HepG2 (cell line): ENCODE measurements around the gene HNRNPA1L2. TPM values are rescaled to one million over a fixed set of nuclear protein-coding genes. Genes with fewer than 3 reads are reported as not detected.

Experiments
- ATAC-seq: fragments of 200-7000 bp; cut with Tn5 transposase; 3 replicates; pipeline ENCODE4 v1.9.1; 2020; ENCODE audit warnings: mild to moderate bottlenecking, moderate library complexity
- BruUV-seq: library from RNA; stranded (reverse); fragments of 400-500 nt; replicated peaks from 2 replicates; lab custom pipeline; 2021; lab: Mats Ljungman, UMichigan
- CTCF ChIA-PET: fragments of 300-600 bp; formaldehyde crosslinking; extraction: SDS; loops from one replicate; lab custom pipeline; 2021; ENCODE audit warnings: low total read pairs, inconsistent platforms, low intra/inter-chr PET ratio; lab: Yijun Ruan, JAX
- POLR2A ChIA-PET: fragments of 350-600 bp; sonication (Branson Sonifier 250); formaldehyde crosslinking; loops from one replicate; lab custom pipeline; 2020; ENCODE audit warnings: antibody characterized with exemption, inconsistent platforms; lab: Yijun Ruan, JAX
- DNase-seq: peaks from one replicate; pipeline ENCODE4 v3.0.0-alpha.2; 2015; ENCODE audit warnings: low spot score
- FAIRE-seq: peaks from 3 replicates; lab custom pipeline; 2011; peaks lifted over from hg19 to GRCh38; lab: Jason Lieb, UNC
- H2AFZ ChIP-seq: one replicate; pipeline ENCODE4 v1.6.1; 2011; ENCODE audit warnings: low read length, inconsistent platforms
- H3K27ac ChIP-seq: fragments of 300-600 bp; 3 replicates; pipeline ENCODE4 v1.8.0; 2011; ENCODE audit warnings: mixed run types, mild to moderate bottlenecking, mixed read lengths, low read length, inconsistent platforms; ENCODE audit not compliant: insufficient read depth; ENCODE audit errors: extremely low read length
- H3K27me3 ChIP-seq, 2 experiments: fragments of 200-600 bp in 1 of 2; 2 replicates in 1 of 2; 3 replicates in 1 of 2; pipeline versions ENCODE4 v1.6.0 to v1.8.0; 2011; ENCODE audit warnings: low read length in 2 of 2, mild to moderate bottlenecking in 2 of 2, moderate library complexity in 2 of 2, inconsistent platforms in 1 of 2; ENCODE audit not compliant: insufficient read depth in 2 of 2, control insufficient read depth in 1 of 2
- H3K36me3 ChIP-seq, 2 experiments: fragments of 200-600 bp in 1 of 2; replicated peaks in 1 of 2; 2 replicates in 1 of 2; 3 replicates in 1 of 2; pipeline versions ENCODE4 v1.5.1 to v1.8.0; 2011; ENCODE audit warnings: low read length in 2 of 2, inconsistent platforms in 1 of 2; ENCODE audit not compliant: insufficient read depth in 2 of 2, control insufficient read depth in 1 of 2
- H3K4me1 ChIP-seq: 2 replicates; pipeline ENCODE4 v1.5.1; 2012; ENCODE audit warnings: low read length, inconsistent platforms; ENCODE audit not compliant: insufficient read depth
- H3K4me2 ChIP-seq: 2 replicates; pipeline ENCODE4 v1.6.0; 2011; ENCODE audit warnings: low read depth, low read length, inconsistent platforms
- H3K4me3 ChIP-seq, 3 experiments: fragments of 200-600 bp in 1 of 3; sonication (generic), shearing (Covaris generic) in 1 of 3; replicated peaks in 1 of 3; 2 replicates each; pipeline ENCODE4 v1.5.1; 2011 to 2016; ENCODE audit warnings: low read length in 3 of 3, inconsistent platforms in 2 of 3, low read depth in 2 of 3, mild to moderate bottlenecking in 2 of 3, control low read depth in 1 of 3, mixed read lengths in 1 of 3; ENCODE audit not compliant: insufficient read depth in 1 of 3
- H3K79me2 ChIP-seq: one replicate; pipeline ENCODE4 v1.6.1; 2011; ENCODE audit warnings: low read length, inconsistent platforms; ENCODE audit not compliant: insufficient read depth
- H3K9ac ChIP-seq: 2 replicates; pipeline ENCODE4 v1.6.0; 2011; ENCODE audit warnings: mild to moderate bottlenecking, low read depth, low read length, inconsistent platforms; ENCODE audit not compliant: insufficient read depth
- H3K9me3 ChIP-seq: 2 replicates; pipeline ENCODE4 v1.5.1; 2012; ENCODE audit warnings: mild to moderate bottlenecking, low read length
- H4K20me1 ChIP-seq: 2 replicates; pipeline ENCODE4 v1.6.0; 2011; ENCODE audit warnings: inconsistent platforms, mild to moderate bottlenecking, low read length, moderate library complexity; ENCODE audit not compliant: insufficient read depth
- CERS6 ChIP-seq: sonication (generic); formaldehyde crosslinking; IDR thresholded peaks from 2 replicates; pipeline ENCODE4 v1.5.0; 2020; ENCODE audit warnings: missing genetic modification reagents
- TBX2 ChIP-seq: sonication (generic); formaldehyde crosslinking; IDR thresholded peaks from 2 replicates; pipeline ENCODE4 v1.5.0; 2020; ENCODE audit warnings: missing genetic modification reagents, mild to moderate bottlenecking, borderline replicate concordance
- TRIM24 ChIP-seq: sonication (generic); formaldehyde crosslinking; IDR thresholded peaks from 2 replicates; pipeline ENCODE4 v1.8.0; 2022; ENCODE audit warnings: mild to moderate bottlenecking, missing genetic modification reagents
- ZBTB1 ChIP-seq: sonication (generic); formaldehyde crosslinking; IDR thresholded peaks from 2 replicates; pipeline ENCODE4 v1.4.0; 2020; ENCODE audit warnings: missing genetic modification reagents, borderline replicate concordance
- ZNF652 ChIP-seq: IDR thresholded peaks from 2 replicates; pipeline ENCODE4 v1.6.1; 2016; ENCODE audit warnings: low read depth, borderline replicate concordance
- ZSCAN31 ChIP-seq: sonication (generic); formaldehyde crosslinking; IDR thresholded peaks from 2 replicates; pipeline ENCODE4 v1.5.0; 2020; ENCODE audit warnings: low read depth, mild to moderate bottlenecking, missing genetic modification reagents
- WGBS: methylation state at CpG from one replicate; pipeline ENCODE4 v1.1.6; 2017; ENCODE audit warnings: low lambda C conversion rate; 5-methylcytosine and 5-hydroxymethylcytosine counted together
- in situ Hi-C: cut with HindIII; loops from 2 replicates; pipeline ENCODE4 v1.10.0; 2017; ENCODE audit warnings: low pct_unique_long_range_greater_than_20kb; ENCODE audit not compliant: extremely low pct_ligation_motif_present
- intact Hi-C: fragments of 100-400 bp; cut with micrococcal nuclease; formaldehyde crosslinking; loops from one replicate; pipeline ENCODE4 v1.10.0; 2022; ENCODE audit not compliant: unreplicated experiment
- polyA plus RNA-seq, 8 experiments: library from polyadenylated mRNA; depleted of rRNA in 3 of 8; stranded (reverse) in 7 of 8; unstranded in 1 of 8; fragments of >200 nt; fragmentation: Illumina TruSeq in 4 of 8; extraction: Trizol in 4 of 8; gene quantifications; 2 replicates each; pipeline versions ENCODE4 v1.2.1 to v1.2.3, GENCODE V29; 2011 to 2016; ENCODE audit warnings: low read depth in 4 of 8, missing spikeins in 1 of 8, mixed read lengths in 1 of 8; ENCODE audit not compliant: insufficient read depth in 1 of 8
- total RNA-seq, 5 experiments: library from RNA; depleted of rRNA; stranded (reverse); fragments of >200 nt; fragmentation: Illumina TruSeq; extraction: Trizol; gene quantifications; 2 replicates each; pipeline ENCODE4 v1.2.3, GENCODE V29; 2016; ENCODE audit warnings: low read depth in 1 of 5

The HNRNPA1L2 gene
- total and polyA plus RNA-seq, 2 of the 13 experiments (the other 11 are each of a cell fraction or from before 2014, with no cell fraction given): 3.6 to 7.1 TPM

GRCh38 chr13:52599037-52599847 is 43.0 kb upstream of the HNRNPA1L2 start:
- 40% methylated on average over 13 of the region's 13 CpGs for WGBS
- Histone ChIP-seq H3K4me3 (peak overlapping the region; percentile 64 to 69 (median 64)), H3K4me2 (peak overlapping the region; percentile 64), H3K79me2 (no peaks in the 10 kb centered on the region), H3K27me3 (no peaks in the 10 kb centered on the region; a peak in 1 of 5 replicates), H2AFZ (peak overlapping the region; percentile 52), H3K4me1 (peaks cover 40% of the 10 kb centered on the region), H3K27ac (peak overlapping the region; percentile 82), H3K9me3 (no peaks in the 10 kb centered on the region), H3K9ac (peak overlapping the region; percentile 74), H4K20me1 (no peaks in the 10 kb centered on the region), H3K36me3 (no peaks in the 10 kb centered on the region)
- peak; percentile 12 for ATAC-seq
- no peak for FAIRE-seq
- ChIA-PET CTCF (no interaction called here), POLR2A (interaction anchor here (1.2 to 3.8 kb wide), 3 partner anchors 17 to 53 kb away, joined by 3 to 19 read pairs (median 16); partner anchors contain the start of gene SUGT1)
- DNase-seq: no peak
- in situ Hi-C loops (loop anchor here (10.0 kb wide), 2 partner anchors 56 to 366 kb away; partner anchors contain the start of gene SUGT1), intact Hi-C loops (no loop called here)
- TF ChIP-seq TRIM24 (CRISPR knock-in tag): no peak
- peak; percentile 70 for TF ChIP-seq ZNF652 (CRISPR knock-in tag)
- 0 out of 2 replicates have a peak, but pooled peaks have one; percentile 15 for TF ChIP-seq TBX2 (CRISPR knock-in tag)
- no peak for TF ChIP-seq CERS6
- TF ChIP-seq ZSCAN31 (CRISPR knock-in tag): no peak
- no peak for TF ChIP-seq ZBTB1 (CRISPR knock-in tag)
- TF ChIP-seq, all 625 proteins: peak for 2
- TSS peak; percentile 79 for BruUV-seq
